Measurements from ENCODE around the gene TNFRSF6B.
A peak's percentile ranks its signal among the peaks of the same experiment; 100 is the strongest.

Gene TNFRSF6B

GRCh38 chr20:63664143-63664851 is 32.2 kb upstream of the TNFRSF6B start:
- DNase-seq (no peak), ATAC-seq (ENCODE audit: insufficient read depth, low read depth) (no peak)
- H3K4me2 ChIP-seq (ENCODE audit: insufficient read depth, low read length) = no peak overlapping the region
- H3K27me3 ChIP-seq (ENCODE audit: insufficient read depth, low read length, poor library complexity) = no peaks in the 10 kb centered on the region
- no peak overlapping the region for H3K27ac ChIP-seq (ENCODE audit: low read length)
- peaks cover 92% of the 10 kb centered on the region for H3K36me3 ChIP-seq (ENCODE audit: insufficient read depth, low read length)
- no peak overlapping the region for H3K4me3 ChIP-seq (ENCODE audit: low read depth in 1 of 2, low read length in 2 of 2)
- H2AFZ ChIP-seq (ENCODE audit: low read depth, low read length) = no peak overlapping the region
- peaks cover 50% of the 10 kb centered on the region for H3K79me2 ChIP-seq (ENCODE audit: insufficient read depth, low read length)
- H3K9ac ChIP-seq (ENCODE audit: low read depth, low read length) = no peak overlapping the region
- peaks cover 23% of the 10 kb centered on the region; the same call in 1 of the 2 replicates for H4K20me1 ChIP-seq (ENCODE audit: insufficient read depth, low read length)
- TF ChIP-seq EZH2 (IDR thresholded peaks at IDR 0.05; ENCODE audit: borderline replicate concordance, low read depth, low read length, severe bottlenecking) = no peak
- TF ChIP-seq, protein P1, sequence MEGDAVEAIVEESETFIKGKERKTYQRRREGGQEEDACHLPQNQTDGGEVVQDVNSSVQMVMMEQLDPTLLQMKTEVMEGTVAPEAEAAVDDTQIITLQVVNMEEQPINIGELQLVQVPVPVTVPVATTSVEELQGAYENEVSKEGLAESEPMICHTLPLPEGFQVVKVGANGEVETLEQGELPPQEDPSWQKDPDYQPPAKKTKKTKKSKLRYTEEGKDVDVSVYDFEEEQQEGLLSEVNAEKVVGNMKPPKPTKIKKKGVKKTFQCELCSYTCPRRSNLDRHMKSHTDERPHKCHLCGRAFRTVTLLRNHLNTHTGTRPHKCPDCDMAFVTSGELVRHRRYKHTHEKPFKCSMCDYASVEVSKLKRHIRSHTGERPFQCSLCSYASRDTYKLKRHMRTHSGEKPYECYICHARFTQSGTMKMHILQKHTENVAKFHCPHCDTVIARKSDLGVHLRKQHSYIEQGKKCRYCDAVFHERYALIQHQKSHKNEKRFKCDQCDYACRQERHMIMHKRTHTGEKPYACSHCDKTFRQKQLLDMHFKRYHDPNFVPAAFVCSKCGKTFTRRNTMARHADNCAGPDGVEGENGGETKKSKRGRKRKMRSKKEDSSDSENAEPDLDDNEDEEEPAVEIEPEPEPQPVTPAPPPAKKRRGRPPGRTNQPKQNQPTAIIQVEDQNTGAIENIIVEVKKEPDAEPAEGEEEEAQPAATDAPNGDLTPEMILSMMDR (IDR thresholded peaks at IDR 0.05; ENCODE audit: borderline replicate concordance, extremely low read depth, low read length, poor library complexity, severe bottlenecking) = no peak
- H3K9me3 ChIP-seq (ENCODE audit: insufficient read depth, low read length, severe bottlenecking) = no peaks in the 10 kb centered on the region
- peaks cover 14% of the 10 kb centered on the region for H3K4me1 ChIP-seq (ENCODE audit: insufficient read depth, low read length)

DNA sequence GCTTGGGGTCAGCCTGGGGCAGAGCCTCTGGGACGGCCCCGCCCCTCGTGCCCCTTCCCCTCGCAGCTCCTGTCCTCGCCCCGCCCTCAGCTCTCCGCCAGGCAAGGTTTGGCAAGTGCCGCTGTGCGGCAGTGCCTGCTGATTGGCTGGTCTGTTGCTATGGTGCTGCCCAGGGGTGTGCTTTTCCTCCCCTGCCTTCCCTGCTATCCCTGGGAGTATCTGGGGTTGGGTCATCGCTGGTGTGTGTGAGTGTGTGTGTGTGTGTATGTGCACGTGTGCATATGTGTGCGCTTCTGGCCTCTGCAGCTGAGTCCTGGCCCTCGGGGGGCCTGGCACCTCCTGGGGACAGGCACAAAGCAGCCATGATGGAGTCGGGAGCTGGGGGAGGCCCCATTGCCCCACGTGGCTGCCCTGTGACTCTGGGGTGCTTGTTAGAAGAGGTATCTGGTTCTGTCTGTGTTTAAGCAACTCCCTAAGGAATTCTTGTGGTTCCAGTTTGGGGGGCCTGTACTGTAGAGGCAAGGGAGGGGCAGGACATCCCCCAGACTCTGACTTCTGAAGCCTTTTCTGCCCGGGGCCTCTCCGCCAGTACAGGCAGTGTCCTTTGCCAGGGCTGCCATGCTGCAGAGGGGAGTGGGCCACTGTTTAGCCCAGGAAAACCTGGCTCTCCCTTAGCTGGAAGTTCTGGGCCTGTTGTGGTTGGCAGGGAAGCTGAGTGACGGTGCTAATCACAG is 31.4 kb upstream of the TNFRSF6B start:
- Histone ChIP-seq H3K36me3 (ENCODE audit: insufficient read depth, low read length) (peaks cover 89% of the 10 kb centered on the region), H3K9ac (ENCODE audit: low read depth, low read length) (no peak overlapping the region), H3K9me3 (ENCODE audit: insufficient read depth, low read length, severe bottlenecking) (no peaks in the 10 kb centered on the region), H2AFZ (ENCODE audit: low read depth, low read length) (no peak overlapping the region), H3K79me2 (ENCODE audit: insufficient read depth, low read length) (peaks cover 42% of the 10 kb centered on the region), H3K27ac (ENCODE audit: low read length) (no peak overlapping the region), H3K4me2 (ENCODE audit: insufficient read depth, low read length) (no peak overlapping the region), H3K27me3 (ENCODE audit: insufficient read depth, low read length, poor library complexity) (no peaks in the 10 kb centered on the region), H3K4me3 (ENCODE audit: low read depth in 1 of 2, low read length in 2 of 2) (no peak overlapping the region), H4K20me1 (ENCODE audit: insufficient read depth, low read length) (peaks cover 18% of the 10 kb centered on the region; the same call in 1 of the 2 replicates), H3K4me1 (ENCODE audit: insufficient read depth, low read length) (peaks cover 6% of the 10 kb centered on the region; the same call in 1 of the 2 replicates)
- ATAC-seq (ENCODE audit: insufficient read depth, low read depth) = peak; percentile 30; the same call in 1 of the 3 replicates
- TF ChIP-seq, protein P1 (IDR thresholded peaks at IDR 0.05; ENCODE audit: borderline replicate concordance, extremely low read depth, low read length, poor library complexity, severe bottlenecking) = no peak
- TF ChIP-seq EZH2 (IDR thresholded peaks at IDR 0.05; ENCODE audit: borderline replicate concordance, low read depth, low read length, severe bottlenecking) = no peak
- DNase-seq = no peak

DNA sequence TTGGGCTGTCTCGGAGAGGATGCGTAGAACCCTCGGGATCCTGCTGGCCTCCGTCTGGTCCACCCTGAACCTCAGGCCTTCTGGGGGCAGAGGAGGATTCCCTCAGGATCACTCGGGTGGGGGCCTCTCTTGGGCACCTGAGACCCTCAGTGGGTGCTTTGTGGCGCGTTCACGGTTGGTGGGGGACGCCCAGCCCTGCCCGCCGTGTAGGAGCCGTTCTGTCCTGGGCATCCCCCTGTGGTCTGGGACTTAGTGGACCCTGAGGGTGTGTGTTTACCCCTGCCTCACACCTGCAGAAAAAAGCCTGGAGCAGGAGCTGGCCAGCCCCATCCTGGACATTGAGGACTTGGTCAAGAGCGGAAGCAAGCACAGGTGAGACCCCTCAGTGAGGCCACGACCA is 30.7 kb upstream of the TNFRSF6B start:
- TF ChIP-seq, protein P1 (IDR thresholded peaks at IDR 0.05; ENCODE audit: borderline replicate concordance, extremely low read depth, low read length, poor library complexity, severe bottlenecking) = no peak
- TF ChIP-seq EZH2 (IDR thresholded peaks at IDR 0.05; ENCODE audit: borderline replicate concordance, low read depth, low read length, severe bottlenecking) = no peak
- Histone ChIP-seq H2AFZ (ENCODE audit: low read depth, low read length) (no peak overlapping the region), H4K20me1 (ENCODE audit: insufficient read depth, low read length) (peaks cover 18% of the 10 kb centered on the region; the same call in 1 of the 2 replicates), H3K4me2 (ENCODE audit: insufficient read depth, low read length) (no peak overlapping the region), H3K79me2 (ENCODE audit: insufficient read depth, low read length) (peaks cover 36% of the 10 kb centered on the region; the same call in 1 of the 2 replicates), H3K4me3 (ENCODE audit: low read depth in 1 of 2, low read length in 2 of 2) (no peak overlapping the region), H3K27me3 (ENCODE audit: insufficient read depth, low read length, poor library complexity) (no peaks in the 10 kb centered on the region), H3K27ac (ENCODE audit: low read length) (no peak overlapping the region), H3K9ac (ENCODE audit: low read depth, low read length) (no peak overlapping the region), H3K36me3 (ENCODE audit: insufficient read depth, low read length) (peaks cover 83% of the 10 kb centered on the region), H3K9me3 (ENCODE audit: insufficient read depth, low read length, severe bottlenecking) (no peaks in the 10 kb centered on the region), H3K4me1 (ENCODE audit: insufficient read depth, low read length) (no peaks in the 10 kb centered on the region; the same call in 1 of the 2 replicates)
- DNase-seq (no peak), ATAC-seq (ENCODE audit: insufficient read depth, low read depth) (no peak)
